ENCODE data around the gene MB21D2. TPM values are rescaled to one million over a fixed set of nuclear protein-coding genes. Genes with fewer than 3 reads are reported as not detected.

The MB21D2 gene
- total and polyA plus RNA-seq, 2 of the 8 experiments (the other 6 are each of a cell fraction or from before 2014, with no cell fraction given), result 10.0 to 21.0 TPM

- TF ChIP-seq TEAD4 (IDR thresholded peaks at IDR 0.05; ENCODE audit: low read depth, low read length) (no peak), NANOG (IDR thresholded peaks at IDR 0.05; ENCODE audit: insufficient read depth, low read depth, low read length, poor library complexity, severe bottlenecking) (no peak), BRCA1 (IDR thresholded peaks at IDR 0.05; ENCODE audit: low read depth, low read length) (no peak), EZH2 (IDR thresholded peaks at IDR 0.05; ENCODE audit: low read depth, low read length, severe bottlenecking) (no peak), KDM1A (IDR thresholded peaks at IDR 0.05; ENCODE audit: borderline replicate concordance, low read length) (no peak), RFX5 (IDR thresholded peaks at IDR 0.05; ENCODE audit: borderline replicate concordance, low read depth, low read length) (no peak), EGR1 (IDR thresholded peaks at IDR 0.05; ENCODE audit: borderline replicate concordance, low read depth, low read length) (no peak), POU5F1 (IDR thresholded peaks at IDR 0.05; ENCODE audit: low read depth, low read length) (no peak)
- TF ChIP-seq, protein P1, sequence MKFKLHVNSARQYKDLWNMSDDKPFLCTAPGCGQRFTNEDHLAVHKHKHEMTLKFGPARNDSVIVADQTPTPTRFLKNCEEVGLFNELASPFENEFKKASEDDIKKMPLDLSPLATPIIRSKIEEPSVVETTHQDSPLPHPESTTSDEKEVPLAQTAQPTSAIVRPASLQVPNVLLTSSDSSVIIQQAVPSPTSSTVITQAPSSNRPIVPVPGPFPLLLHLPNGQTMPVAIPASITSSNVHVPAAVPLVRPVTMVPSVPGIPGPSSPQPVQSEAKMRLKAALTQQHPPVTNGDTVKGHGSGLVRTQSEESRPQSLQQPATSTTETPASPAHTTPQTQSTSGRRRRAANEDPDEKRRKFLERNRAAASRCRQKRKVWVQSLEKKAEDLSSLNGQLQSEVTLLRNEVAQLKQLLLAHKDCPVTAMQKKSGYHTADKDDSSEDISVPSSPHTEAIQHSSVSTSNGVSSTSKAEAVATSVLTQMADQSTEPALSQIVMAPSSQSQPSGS (IDR thresholded peaks at IDR 0.05; ENCODE audit: low read length), result no peak
Measured at GRCh38 chr3:192869131-192870031, 48.3 kb downstream of the MB21D2 start (continued).

Measured in H1 (cell line).